ENCODE results near the gene NOL4L.

NOL4L gene

DNA sequence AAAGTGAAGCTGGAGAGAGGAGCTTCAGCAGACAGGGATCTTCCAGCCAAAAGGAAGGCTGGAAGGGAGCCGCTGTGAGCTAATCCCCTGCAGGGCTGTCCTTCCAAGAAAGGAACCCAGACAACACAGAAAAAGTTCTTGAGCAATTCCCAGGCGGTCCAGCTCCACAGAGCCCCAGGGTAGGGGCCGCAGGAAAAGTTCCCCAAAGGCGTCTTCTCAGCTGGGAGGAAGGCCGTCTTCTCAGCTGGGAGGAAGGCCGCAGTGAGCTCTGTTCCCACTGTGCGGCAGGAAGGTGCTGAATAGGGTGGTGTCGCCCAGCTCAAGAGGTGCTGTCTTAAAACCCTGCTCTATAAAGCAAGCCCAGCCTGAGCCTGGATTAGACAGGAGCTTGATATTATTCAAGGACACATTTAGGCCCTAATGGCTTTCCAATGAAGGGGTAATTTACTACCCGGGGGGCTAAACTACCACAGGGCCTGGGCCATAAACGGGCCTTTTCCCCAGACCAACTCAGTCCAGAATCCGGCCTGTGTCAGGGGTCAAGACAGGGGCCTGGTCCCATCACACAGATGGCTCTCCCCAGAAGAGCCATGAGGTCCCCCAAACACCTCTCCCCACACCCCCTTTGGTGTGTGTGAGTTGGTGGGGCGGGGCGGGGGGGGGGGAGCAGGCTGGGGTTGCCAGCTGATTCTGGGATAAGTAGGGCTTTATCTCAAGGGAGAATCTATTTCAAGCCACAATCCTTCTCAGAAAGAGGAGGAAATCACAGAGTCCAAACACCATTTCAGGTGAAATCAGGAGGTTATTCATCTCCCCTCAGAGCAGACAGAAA is 103.6 kb downstream of the NOL4L start (continued):
- TF ChIP-seq, protein P1, sequence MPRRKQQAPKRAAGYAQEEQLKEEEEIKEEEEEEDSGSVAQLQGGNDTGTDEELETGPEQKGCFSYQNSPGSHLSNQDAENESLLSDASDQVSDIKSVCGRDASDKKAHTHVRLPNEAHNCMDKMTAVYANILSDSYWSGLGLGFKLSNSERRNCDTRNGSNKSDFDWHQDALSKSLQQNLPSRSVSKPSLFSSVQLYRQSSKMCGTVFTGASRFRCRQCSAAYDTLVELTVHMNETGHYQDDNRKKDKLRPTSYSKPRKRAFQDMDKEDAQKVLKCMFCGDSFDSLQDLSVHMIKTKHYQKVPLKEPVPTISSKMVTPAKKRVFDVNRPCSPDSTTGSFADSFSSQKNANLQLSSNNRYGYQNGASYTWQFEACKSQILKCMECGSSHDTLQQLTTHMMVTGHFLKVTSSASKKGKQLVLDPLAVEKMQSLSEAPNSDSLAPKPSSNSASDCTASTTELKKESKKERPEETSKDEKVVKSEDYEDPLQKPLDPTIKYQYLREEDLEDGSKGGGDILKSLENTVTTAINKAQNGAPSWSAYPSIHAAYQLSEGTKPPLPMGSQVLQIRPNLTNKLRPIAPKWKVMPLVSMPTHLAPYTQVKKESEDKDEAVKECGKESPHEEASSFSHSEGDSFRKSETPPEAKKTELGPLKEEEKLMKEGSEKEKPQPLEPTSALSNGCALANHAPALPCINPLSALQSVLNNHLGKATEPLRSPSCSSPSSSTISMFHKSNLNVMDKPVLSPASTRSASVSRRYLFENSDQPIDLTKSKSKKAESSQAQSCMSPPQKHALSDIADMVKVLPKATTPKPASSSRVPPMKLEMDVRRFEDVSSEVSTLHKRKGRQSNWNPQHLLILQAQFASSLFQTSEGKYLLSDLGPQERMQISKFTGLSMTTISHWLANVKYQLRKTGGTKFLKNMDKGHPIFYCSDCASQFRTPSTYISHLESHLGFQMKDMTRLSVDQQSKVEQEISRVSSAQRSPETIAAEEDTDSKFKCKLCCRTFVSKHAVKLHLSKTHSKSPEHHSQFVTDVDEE (CRISPR knock-in tag; IDR thresholded peaks at IDR 0.05) = no peak
- TF ChIP-seq BACH2 (CRISPR knock-in tag; IDR thresholded peaks at IDR 0.05; ENCODE audit: borderline replicate concordance) (no peak), GLIS3 (CRISPR knock-in tag; IDR thresholded peaks at IDR 0.05) (no peak), ARNTL (CRISPR knock-in tag; IDR thresholded peaks at IDR 0.05; ENCODE audit: borderline replicate concordance, low read depth) (no peak), ESRRG (CRISPR knock-in tag; IDR thresholded peaks at IDR 0.05) (no peak), ZFP30 (CRISPR knock-in tag; IDR thresholded peaks at IDR 0.05) (no peak), ZNF565 (CRISPR knock-in tag; conservative IDR thresholded peaks at IDR 0.05; ENCODE audit: low read depth) (no peak)

DNA sequence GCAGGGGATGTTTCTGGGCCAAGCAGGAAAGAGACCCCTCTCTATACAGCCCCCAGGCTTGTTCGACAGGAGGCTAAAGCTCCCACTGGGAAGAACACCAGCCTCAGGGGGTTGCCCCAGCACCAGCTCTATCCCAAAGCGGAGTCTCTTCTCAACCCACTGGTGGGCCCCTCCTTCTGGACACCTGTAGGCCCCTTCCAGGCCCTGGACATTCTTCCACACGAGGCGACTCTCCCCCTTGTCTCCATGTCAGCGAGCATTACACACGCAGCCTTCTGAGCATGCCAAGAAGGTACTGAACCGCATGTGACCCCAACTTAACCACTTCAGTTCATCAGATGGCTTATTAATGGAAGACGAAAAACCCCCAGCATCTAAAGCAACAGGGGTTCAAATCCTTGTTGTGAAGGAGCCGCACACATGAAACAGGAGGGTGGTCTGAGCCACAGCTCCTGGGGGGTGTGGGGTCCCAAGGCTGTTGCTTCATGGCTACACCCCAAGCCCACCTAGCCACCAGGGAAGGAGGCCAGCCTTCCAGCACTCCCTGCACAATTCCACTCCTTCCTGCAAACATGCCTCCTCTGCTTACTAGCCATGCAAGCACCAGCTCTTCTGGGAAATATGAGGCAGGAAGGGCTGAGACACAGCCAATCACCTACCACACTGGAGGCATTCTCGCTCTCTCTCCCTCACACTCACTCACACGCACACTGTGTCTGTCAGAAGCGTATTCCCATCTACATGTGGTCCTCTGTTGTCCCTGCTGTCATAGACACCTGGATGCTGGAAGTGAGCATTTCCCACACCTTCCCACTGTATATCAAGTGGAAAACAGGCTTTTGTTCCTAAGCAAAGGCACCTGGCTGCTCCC is 104.5 kb downstream of the NOL4L start:
- TF ChIP-seq, protein P2, sequence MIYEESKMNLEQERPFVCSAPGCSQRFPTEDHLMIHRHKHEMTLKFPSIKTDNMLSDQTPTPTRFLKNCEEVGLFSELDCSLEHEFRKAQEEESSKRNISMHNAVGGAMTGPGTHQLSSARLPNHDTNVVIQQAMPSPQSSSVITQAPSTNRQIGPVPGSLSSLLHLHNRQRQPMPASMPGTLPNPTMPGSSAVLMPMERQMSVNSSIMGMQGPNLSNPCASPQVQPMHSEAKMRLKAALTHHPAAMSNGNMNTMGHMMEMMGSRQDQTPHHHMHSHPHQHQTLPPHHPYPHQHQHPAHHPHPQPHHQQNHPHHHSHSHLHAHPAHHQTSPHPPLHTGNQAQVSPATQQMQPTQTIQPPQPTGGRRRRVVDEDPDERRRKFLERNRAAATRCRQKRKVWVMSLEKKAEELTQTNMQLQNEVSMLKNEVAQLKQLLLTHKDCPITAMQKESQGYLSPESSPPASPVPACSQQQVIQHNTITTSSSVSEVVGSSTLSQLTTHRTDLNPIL (CRISPR knock-in tag; IDR thresholded peaks at IDR 0.05; ENCODE audit: low read depth) = no peak
- TF ChIP-seq ZNF565 (CRISPR knock-in tag; conservative IDR thresholded peaks at IDR 0.05; ENCODE audit: low read depth) = no peak
- no peak for TF ChIP-seq OSR1 (CRISPR knock-in tag; IDR thresholded peaks at IDR 0.05)
- no peak for TF ChIP-seq ZFP30 (CRISPR knock-in tag; IDR thresholded peaks at IDR 0.05)
- no peak for ATAC-seq

DNA sequence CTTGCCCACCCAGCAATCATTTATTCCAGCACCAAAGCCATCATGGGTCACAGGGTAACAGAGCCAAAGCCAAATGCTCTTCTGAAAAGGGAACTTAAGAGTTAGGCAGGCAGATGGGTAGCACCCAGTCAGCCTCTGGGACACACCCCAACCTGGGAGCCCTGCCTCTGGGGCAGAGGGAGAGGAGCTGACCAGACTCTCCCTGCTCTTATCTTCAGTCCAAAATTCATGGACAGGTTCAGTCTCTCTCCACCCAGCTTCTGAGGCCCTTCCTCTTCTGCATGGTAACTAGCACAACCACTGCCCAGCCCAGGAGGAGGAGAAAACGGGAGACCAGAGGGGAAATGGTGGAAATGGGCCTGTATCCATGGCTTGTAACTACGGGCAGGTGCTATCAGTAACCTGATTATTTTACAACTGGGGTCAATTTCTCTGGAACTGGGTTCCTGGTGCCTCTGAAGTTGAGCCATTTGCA is 105.4 kb downstream of the NOL4L start:
- TF ChIP-seq ESRRG (CRISPR knock-in tag; IDR thresholded peaks at IDR 0.05) = no peak
- no peak for TF ChIP-seq ZC3H10 (CRISPR knock-in tag; IDR thresholded peaks at IDR 0.05)
- ATAC-seq = no peak

DNA sequence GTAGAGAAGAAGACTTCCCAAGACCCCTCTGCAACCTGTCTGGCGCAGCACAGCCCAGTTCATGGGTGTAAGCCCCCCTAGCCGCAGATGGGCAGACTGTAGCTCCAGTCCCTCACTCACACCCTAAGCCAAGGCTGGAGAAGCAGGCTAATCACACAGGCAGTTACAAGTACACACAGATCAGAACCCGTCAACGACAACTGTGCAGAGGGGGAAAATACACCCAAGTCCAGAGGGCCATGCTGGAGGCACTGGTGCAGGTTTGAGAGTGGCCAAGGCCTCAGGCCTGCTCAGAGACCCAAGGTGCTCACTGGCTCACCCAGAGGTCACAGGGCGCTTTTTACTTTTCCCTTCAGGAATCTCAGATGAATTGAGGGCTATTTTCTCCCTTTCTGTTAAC is 106.1 kb downstream of the NOL4L start:
- TF ChIP-seq BACH2 (CRISPR knock-in tag; IDR thresholded peaks at IDR 0.05; ENCODE audit: borderline replicate concordance) = no peak
- no peak for TF ChIP-seq ZNF8 (CRISPR knock-in tag; IDR thresholded peaks at IDR 0.05)
- no peak for TF ChIP-seq ESRRG (CRISPR knock-in tag; IDR thresholded peaks at IDR 0.05)
- no peak for TF ChIP-seq ZNF565 (CRISPR knock-in tag; conservative IDR thresholded peaks at IDR 0.05; ENCODE audit: low read depth)
- TF ChIP-seq ZFP30 (CRISPR knock-in tag; IDR thresholded peaks at IDR 0.05) = no peak
- TF ChIP-seq, protein P3, sequence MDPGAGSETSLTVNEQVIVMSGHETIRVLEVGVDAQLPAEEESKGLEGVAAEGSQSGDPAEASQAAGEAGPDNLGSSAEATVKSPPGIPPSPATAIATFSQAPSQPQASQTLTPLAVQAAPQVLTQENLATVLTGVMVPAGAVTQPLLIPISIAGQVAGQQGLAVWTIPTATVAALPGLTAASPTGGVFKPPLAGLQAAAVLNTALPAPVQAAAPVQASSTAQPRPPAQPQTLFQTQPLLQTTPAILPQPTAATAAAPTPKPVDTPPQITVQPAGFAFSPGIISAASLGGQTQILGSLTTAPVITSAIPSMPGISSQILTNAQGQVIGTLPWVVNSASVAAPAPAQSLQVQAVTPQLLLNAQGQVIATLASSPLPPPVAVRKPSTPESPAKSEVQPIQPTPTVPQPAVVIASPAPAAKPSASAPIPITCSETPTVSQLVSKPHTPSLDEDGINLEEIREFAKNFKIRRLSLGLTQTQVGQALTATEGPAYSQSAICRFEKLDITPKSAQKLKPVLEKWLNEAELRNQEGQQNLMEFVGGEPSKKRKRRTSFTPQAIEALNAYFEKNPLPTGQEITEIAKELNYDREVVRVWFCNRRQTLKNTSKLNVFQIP (CRISPR knock-in tag; IDR thresholded peaks at IDR 0.05; ENCODE audit: borderline replicate concordance, low read depth) = no peak
- no peak for TF ChIP-seq ZNF70 (CRISPR knock-in tag; IDR thresholded peaks at IDR 0.05)
- TF ChIP-seq ISL1 (CRISPR knock-in tag; IDR thresholded peaks at IDR 0.05) = no peak
- TF ChIP-seq, protein P4, sequence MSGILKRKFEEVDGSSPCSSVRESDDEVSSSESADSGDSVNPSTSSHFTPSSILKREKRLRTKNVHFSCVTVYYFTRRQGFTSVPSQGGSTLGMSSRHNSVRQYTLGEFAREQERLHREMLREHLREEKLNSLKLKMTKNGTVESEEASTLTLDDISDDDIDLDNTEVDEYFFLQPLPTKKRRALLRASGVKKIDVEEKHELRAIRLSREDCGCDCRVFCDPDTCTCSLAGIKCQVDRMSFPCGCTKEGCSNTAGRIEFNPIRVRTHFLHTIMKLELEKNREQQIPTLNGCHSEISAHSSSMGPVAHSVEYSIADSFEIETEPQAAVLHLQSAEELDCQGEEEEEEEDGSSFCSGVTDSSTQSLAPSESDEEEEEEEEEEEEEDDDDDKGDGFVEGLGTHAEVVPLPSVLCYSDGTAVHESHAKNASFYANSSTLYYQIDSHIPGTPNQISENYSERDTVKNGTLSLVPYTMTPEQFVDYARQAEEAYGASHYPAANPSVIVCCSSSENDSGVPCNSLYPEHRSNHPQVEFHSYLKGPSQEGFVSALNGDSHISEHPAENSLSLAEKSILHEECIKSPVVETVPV (CRISPR knock-in tag; IDR thresholded peaks at IDR 0.05) = no peak
- TF ChIP-seq OSR1 (CRISPR knock-in tag; IDR thresholded peaks at IDR 0.05) = no peak
- TF ChIP-seq, protein P1 (CRISPR knock-in tag; IDR thresholded peaks at IDR 0.05) = no peak

More for the DNA sequence above, 106.1 kb downstream of the NOL4L start:
- no peak for ATAC-seq

All from SK-N-SH treated with all-trans-retinoic acid at 6 μM for 48 hours (cell line).